Panc1 (cell line): ENCODE data around the gene NR2F6. TPM values are rescaled to one million over a fixed set of nuclear protein-coding genes. Genes with fewer than 3 reads are reported as not detected.

Experiments
- ATAC-seq: fragments of 200-7000 bp; cut with Tn5 transposase; 2 replicates; pipeline ENCODE4 v1.9.1; 2020; ENCODE audit warnings: mild to moderate bottlenecking, moderate library complexity
- BruUV-seq: library from RNA; stranded (reverse); fragments of 400-500 nt; replicated peaks from 2 replicates; lab custom pipeline; 2021; lab: Mats Ljungman, UMichigan
- CTCF ChIA-PET: fragments of 300-600 bp; sonication (Branson Sonifier 250); formaldehyde crosslinking; loops from one replicate; lab custom pipeline; 2022; ENCODE audit warnings: antibody characterized with exemption; lab: Charles Lee
- POLR2A ChIA-PET: fragments of 300-600 bp; sonication (Branson Sonifier 250); formaldehyde crosslinking; loops from one replicate; lab custom pipeline; 2022; ENCODE audit warnings: antibody characterized with exemption; lab: Charles Lee
- DNase-seq: peaks from one replicate; pipeline ENCODE4 v3.0.0-alpha.2; 2010; ENCODE audit warnings: low read depth, low spot score
- H3K27ac ChIP-seq: 2 replicates; pipeline ENCODE4 v1.5.1; 2011; ENCODE audit warnings: mild to moderate bottlenecking, low read length, inconsistent platforms
- H3K27me3 ChIP-seq: fragments of 200-500 bp; sonication (Bioruptor generic); 2 replicates; pipeline ENCODE4 v1.6.0; 2014; ENCODE audit warnings: low read length, inconsistent platforms; ENCODE audit not compliant: control insufficient read depth, insufficient read depth
- H3K36me3 ChIP-seq: fragments of 200-500 bp; sonication (Bioruptor generic); 2 replicates; pipeline ENCODE4 v1.5.1; 2014; ENCODE audit warnings: inconsistent platforms, mild to moderate bottlenecking, low read length, moderate library complexity; ENCODE audit not compliant: control insufficient read depth, insufficient read depth
- H3K4me1 ChIP-seq: 2 replicates; pipeline ENCODE4 v1.5.1; 2011; ENCODE audit warnings: inconsistent platforms, mild to moderate bottlenecking, low read length, moderate library complexity; ENCODE audit not compliant: control insufficient read depth, insufficient read depth
- H3K4me3 ChIP-seq, 2 experiments: 2 replicates each; pipeline ENCODE4 v1.5.1; 2011 to 2012; ENCODE audit warnings: low read depth in 2 of 2, low read length in 2 of 2, mild to moderate bottlenecking in 2 of 2, inconsistent platforms in 1 of 2, moderate library complexity in 1 of 2
- H3K9me3 ChIP-seq: fragments of 200-500 bp; sonication (Bioruptor generic); 2 replicates; pipeline ENCODE4 v1.5.1; 2014; ENCODE audit warnings: low read depth, mild to moderate bottlenecking, inconsistent platforms, low read length, moderate library complexity; ENCODE audit not compliant: control insufficient read depth, insufficient read depth
- POLR2AphosphoS5 ChIP-seq: IDR thresholded peaks from 2 replicates; pipeline ENCODE4 v1.6.1; 2012; ENCODE audit warnings: mild to moderate bottlenecking, low read depth, low read length, moderate library complexity
- REST ChIP-seq, 2 experiments: IDR thresholded peaks; 2 replicates each; pipeline ENCODE4 v1.6.1; 2011 to 2012; ENCODE audit warnings: low read depth in 2 of 2, control low read depth in 1 of 2, low read length in 1 of 2, mild to moderate bottlenecking in 1 of 2, moderate library complexity in 1 of 2; ENCODE audit not compliant: insufficient read depth in 1 of 2
- SIN3A ChIP-seq: IDR thresholded peaks from 2 replicates; pipeline ENCODE4 v1.6.1; 2012; ENCODE audit warnings: low read depth, mild to moderate bottlenecking, low read length, moderate library complexity, borderline replicate concordance; ENCODE audit not compliant: insufficient read depth
- TCF7L2 ChIP-seq: IDR thresholded peaks from 2 replicates; pipeline ENCODE4 v1.6.1; 2011; ENCODE audit warnings: mild to moderate bottlenecking, low read depth, low read length, inconsistent platforms
- in situ Hi-C: cut with HindIII; loops from 2 replicates; pipeline ENCODE4 v1.10.0; 2016; ENCODE audit warnings: low sequenced_read_pairs, low pct_unique_long_range_greater_than_20kb
- intact Hi-C: fragments of 100-400 bp; cut with micrococcal nuclease; formaldehyde crosslinking; loops from one replicate; pipeline ENCODE4 v1.10.0; 2022; ENCODE audit not compliant: unreplicated experiment
- total RNA-seq: library from RNA; stranded (reverse); gene quantifications from one replicate; pipeline ENCODE4 v1.2.1, GENCODE V29; 2021; ENCODE audit not compliant: unreplicated experiment
- TF ChIP-seq, protein P1 (sequence below): fragments of 450-650 bp; IDR thresholded peaks from 2 replicates; pipeline ENCODE4 v1.5.1; 2017; ENCODE audit warnings: mild to moderate bottlenecking

The NR2F6 gene
- total RNA-seq, 1 experiment from 2014 or later, result 173 TPM

DNA sequence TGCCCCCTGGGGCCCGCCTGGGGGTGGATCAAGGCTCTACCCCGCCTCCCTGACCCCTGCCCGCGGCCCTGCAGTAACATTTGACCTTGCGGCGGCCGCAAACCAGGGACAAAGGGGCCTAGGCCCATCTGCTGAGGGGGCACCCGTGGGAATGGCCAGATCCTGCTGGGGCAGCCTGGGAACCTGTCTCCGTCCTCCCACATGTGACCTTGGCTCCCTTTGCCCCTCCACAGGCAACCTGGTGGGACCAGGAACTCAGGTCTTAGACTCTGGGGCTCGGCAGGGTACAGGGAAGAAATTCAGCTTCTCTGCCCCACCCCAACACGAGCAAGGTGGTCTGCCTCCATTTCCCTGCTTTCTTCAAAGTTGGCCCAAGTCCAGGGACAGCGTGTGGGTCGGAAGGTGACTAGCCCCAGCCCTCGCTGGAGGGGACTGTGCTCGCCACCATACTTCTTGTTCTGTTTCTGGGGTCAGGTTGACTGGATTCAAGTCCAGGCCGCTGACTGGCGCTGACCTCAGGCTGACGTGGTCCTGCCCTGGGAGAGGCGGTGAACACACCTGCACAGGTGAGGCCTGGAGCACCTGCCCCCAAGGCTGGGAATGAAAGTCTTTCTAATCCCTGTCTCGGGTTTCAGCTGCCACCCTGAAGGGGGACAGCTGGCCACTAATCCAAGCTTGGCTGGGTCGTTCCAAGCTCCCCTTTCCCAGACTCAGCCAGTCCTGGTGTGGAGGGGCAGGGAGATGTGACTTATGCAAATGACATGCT, 2.5 kb upstream of the NR2F6 start:
- no peak for TF ChIP-seq TCF7L2
- ATAC-seq (no peak), DNase-seq (no peak)
- peaks cover 32% of the 10 kb centered on the region for H3K4me1 ChIP-seq
- H3K4me3 ChIP-seq, result no peak overlapping the region
- in situ Hi-C loops (no loop called here), intact Hi-C loops (no loop called here)
- peaks cover 2% of the 10 kb centered on the region; the same call in 1 of the 2 replicates for H3K36me3 ChIP-seq
- H3K9me3 ChIP-seq, result no peaks in the 10 kb centered on the region
- no peaks in the 10 kb centered on the region for H3K27me3 ChIP-seq
- no TSS peak for BruUV-seq
- peak overlapping the region; percentile 85 for H3K27ac ChIP-seq
- CTCF ChIA-PET, result interaction anchor here (0.6 kb wide), 2 partner anchors 13 to 127 kb away, joined by 4 to 10 read pairs; no protein-coding TSS in a partner anchor
- POLR2A ChIA-PET, result no interaction called here

DNA sequence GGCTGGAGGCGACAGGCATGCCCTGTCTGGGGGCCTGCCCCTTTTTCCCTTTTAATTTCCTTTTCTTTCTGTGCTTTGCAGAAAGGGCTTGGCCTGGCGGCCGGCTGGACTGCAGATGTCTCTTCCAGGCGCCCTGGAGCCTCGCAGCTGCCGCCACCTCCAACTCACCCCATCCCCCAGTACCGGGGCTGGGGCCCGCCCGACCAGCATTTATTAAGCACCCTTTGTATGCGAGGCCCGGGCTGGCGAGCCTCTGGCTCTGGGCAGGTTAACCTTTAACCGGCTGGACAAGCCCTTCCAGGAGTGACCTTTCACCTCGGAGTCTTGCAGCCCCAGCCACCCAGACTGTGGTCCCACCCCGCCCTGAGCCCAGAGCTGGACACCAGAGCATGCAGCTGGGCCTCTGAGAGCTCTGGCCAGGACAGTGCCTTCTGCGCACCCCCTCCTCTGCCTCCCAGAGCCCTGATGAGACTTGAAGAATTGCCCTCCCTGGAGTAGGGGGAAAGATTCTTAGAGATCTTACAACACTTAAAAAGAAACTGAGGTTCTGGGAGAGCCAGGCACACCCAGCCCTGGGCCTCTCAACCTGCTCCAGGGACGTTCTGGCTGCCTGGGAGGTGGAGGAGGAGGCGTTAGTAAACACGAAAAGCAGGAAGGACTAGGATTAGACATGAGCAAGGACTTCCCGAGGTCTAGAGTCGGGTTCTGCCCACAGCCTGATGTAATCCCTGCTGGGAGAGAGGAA, 1.1 kb upstream of the NR2F6 start:
- BruUV-seq, result no TSS peak
- Histone ChIP-seq H3K27ac (peak overlapping the region; percentile 85), H3K36me3 (peaks cover 2% of the 10 kb centered on the region; the same call in 1 of the 2 replicates), H3K9me3 (no peaks in the 10 kb centered on the region), H3K27me3 (no peaks in the 10 kb centered on the region), H3K4me1 (peaks cover 37% of the 10 kb centered on the region), H3K4me3 (peak overlapping the region; percentile 32 to 36)
- DNase-seq (no peak), ATAC-seq (peak; percentile 11)
- intact Hi-C loops, result no loop called here
- in situ Hi-C loops, result no loop called here
- no peak for TF ChIP-seq REST (IDR thresholded peaks at IDR 0.05; ENCODE audit: insufficient read depth in 1 of 2, low read depth in 2 of 2, low read length in 1 of 2)
- TF ChIP-seq SIN3A, result no peak
- TF ChIP-seq POLR2AphosphoS5, result no peak
- TF ChIP-seq TCF7L2, result no peak
- TF ChIP-seq, protein P1, sequence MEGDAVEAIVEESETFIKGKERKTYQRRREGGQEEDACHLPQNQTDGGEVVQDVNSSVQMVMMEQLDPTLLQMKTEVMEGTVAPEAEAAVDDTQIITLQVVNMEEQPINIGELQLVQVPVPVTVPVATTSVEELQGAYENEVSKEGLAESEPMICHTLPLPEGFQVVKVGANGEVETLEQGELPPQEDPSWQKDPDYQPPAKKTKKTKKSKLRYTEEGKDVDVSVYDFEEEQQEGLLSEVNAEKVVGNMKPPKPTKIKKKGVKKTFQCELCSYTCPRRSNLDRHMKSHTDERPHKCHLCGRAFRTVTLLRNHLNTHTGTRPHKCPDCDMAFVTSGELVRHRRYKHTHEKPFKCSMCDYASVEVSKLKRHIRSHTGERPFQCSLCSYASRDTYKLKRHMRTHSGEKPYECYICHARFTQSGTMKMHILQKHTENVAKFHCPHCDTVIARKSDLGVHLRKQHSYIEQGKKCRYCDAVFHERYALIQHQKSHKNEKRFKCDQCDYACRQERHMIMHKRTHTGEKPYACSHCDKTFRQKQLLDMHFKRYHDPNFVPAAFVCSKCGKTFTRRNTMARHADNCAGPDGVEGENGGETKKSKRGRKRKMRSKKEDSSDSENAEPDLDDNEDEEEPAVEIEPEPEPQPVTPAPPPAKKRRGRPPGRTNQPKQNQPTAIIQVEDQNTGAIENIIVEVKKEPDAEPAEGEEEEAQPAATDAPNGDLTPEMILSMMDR, result no peak
- ChIA-PET POLR2A (no interaction called here), CTCF (no interaction called here)
